Globus pallidus (tissue), 1 donor: ENCODE data around the gene GTF2A1.

Source experiments
- DNase-seq: peaks from one replicate; pipeline ENCODE4 v3.0.0-alpha.2; 2015; ENCODE audit warnings: low spot score

GTF2A1 gene

GRCh38 chr14:81137316-81137715, 83.4 kb downstream of the GTF2A1 start:
- DNase-seq, result no peak

- no peak for DNase-seq
Observed at GRCh38 chr14:81133400-81133799, 87.4 kb downstream of the GTF2A1 start.

- DNase-seq, result no peak
Observed at GRCh38 chr14:81132468-81132867, 88.3 kb downstream of the GTF2A1 start.

- DNase-seq, result no peak
Observed at GRCh38 chr14:81129242-81129641, 91.5 kb downstream of the GTF2A1 start.

GRCh38 chr14:81127785-81128184, 93.0 kb downstream of the GTF2A1 start:
- DNase-seq, result no peak

GRCh38 chr14:81125536-81125935, 95.2 kb downstream of the GTF2A1 start:
- no peak for DNase-seq
